HG02840 (cell line): ENCODE data around the gene GPR139.

Experiments used
- ATAC-seq: cut with Tn5 transposase; IDR thresholded peaks from one replicate; pipeline ENCODE4 v1.9.1; 2021; ENCODE audit warnings: mild to moderate bottlenecking, moderate library complexity, moderate number of reproducible peaks; ENCODE audit not compliant: unreplicated experiment, low FRiP score

The GPR139 gene

DNA sequence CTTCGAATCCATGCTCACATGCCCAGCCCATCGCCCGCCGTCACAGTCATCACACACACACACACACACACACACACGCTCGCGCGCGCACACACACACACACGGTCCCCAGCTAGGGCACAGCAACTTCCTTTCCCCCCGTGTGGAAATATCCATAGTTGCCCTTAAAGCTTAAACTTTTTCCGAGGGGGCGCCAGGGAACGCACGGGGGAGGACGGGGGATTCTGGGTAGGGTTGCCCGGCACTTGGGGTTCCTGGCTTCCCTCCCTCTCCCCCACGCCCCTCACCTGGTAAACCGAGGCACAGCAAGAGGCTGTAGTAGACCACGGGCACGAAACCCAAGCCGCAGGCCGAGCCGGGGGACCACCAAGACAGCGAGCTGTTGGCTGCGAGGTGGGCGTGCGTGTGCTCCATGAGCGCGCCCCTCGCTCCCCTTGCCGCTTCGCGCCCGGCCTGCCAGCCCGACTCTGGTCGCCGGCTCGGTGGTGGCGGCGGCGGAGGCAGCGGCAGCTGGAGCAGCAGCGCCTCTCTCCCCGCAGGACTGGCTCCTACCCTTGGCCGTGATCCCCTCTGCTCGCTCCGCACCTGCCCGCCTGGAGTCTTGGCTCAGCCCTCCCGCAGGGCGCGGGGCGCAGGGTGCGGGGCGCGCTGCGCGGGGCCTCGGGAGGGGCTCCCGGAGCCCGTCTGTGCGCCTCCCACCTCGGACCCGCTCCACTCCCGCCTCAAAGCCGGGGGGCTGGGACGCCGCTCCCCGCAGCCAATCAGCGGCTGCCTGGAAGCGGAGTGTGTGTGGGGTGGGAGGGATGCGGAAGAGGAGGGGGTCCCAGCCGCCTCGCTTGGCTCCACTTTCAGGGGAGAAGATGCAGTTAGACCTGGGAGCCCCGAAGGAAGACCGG lies at the start of gene GPR139:
GPR139 (minus strand) TSS at position 688 of the 896 bp plus-strand sequence; CDS start at position 414, 274 bp downstream.
- ATAC-seq = no peak

DNA sequence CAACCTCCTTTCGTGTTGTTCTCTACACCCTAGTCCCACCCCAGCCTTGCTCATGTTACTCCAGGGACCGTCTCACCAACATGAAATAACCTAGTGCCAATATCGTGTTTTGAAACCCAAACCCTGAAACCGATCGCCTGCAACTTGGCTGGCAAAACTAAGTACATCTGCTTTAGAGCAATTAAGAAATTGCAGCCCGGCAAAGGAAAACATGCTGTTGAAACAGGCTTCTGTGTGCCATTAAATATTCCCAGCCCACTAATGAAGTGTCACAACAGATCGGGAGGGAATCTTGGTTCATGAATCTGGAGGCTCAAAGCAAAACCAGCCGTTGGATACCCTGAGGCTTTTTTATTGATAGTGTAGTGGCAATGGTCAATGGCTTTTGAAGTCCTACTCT lies 48.3 kb upstream of the GPR139 start:
- no peak for ATAC-seq

DNA sequence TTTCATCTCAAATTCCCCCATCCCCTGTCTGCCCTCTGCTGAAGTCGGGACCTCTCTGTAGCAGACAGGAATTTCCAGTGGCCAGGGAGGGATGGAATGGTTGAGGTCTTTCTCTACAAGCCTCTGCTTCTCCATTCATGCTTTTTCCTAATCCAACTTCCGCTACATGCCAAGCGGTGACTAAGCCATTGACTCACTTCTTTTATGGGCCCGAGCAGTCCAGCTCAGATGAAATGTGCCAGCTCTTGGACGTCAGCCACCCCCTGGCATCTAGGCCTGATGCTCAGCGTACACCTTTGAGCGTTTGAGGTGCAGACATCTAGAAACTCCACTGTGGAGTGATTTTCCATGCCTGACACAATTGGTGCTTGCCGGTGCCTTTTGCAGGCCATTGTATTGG lies 40.7 kb upstream of the GPR139 start:
- no peak for ATAC-seq

DNA sequence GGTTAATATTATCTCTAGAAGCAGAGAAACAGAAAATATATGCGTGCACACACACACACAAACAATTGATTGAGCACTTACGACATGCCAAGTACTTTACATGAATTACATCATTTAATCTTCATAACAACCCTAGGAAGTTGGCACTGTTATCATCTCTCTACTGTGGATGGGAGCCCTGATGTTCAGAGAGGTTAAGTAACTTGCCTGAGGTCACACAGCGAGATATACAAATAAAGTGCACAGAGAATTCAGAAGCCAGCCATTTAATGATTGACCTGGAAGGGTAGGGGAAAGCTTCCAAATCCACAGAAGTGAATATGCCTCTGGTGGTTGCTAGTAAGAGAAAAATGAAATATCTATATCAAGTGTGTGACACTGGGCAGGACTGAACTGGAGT lies 37.5 kb upstream of the GPR139 start:
- no peak for ATAC-seq

GRCh38 chr16:20107083-20107482 lies 33.4 kb upstream of the GPR139 start:
- no peak for ATAC-seq

DNA sequence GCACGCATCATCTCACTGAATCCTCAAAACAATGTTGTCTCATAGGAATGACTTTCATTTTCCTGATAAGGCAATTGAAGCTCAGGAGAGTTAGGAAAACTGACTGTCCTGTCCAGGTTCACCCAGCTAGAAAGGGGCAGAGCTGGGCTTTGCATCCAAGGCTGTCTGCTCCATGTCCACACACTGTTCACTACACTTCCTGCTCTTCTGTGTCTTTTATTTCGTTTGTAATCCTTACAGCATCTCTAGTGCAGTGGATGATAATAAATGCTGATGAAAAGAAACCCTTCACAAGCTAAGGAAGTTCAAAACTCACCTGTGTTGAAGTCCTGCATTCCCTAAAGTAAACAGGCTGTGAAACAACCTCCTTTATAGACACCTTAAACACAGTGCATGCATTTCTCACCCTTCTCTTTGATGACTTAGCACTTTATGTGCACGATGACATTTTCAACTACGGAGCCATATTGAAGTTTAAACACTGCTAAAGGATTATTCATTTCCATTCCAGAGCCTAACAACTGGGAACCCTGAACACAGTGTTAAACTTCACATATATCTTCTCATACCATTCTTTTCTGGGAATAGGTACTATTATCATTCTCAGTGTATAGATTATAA lies 31.0 kb upstream of the GPR139 start:
- no peak for ATAC-seq

DNA sequence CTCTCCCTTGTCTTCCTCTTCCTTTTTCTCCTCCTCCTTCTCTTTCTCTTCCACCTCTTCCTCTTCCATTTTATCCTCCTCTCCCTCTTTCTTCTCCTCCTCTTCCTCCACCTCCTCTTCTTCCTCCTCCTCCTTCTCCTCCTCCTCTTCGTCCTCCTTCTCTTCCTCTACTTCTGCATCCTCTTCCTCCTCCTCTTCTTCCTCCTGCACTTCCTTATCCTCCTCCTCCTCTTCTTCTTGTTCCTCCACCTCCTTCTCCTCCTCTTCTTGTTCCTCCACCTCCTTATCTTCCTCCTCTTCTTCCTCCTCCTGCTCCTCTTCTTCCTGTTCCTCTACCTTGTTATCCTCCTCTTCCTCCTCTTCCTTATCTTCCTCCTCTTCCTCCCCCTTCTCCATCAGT lies 28.8 kb upstream of the GPR139 start:
- ATAC-seq = no peak

- ATAC-seq = no peak
These were observed 28.3 kb upstream of the GPR139 start for GRCh38 chr16:20102021-20102420.

- ATAC-seq = no peak
These were observed 25.7 kb upstream of the GPR139 start for GRCh38 chr16:20099375-20099774.

GRCh38 chr16:20094157-20094556 lies 20.5 kb upstream of the GPR139 start:
- no peak for ATAC-seq

DNA sequence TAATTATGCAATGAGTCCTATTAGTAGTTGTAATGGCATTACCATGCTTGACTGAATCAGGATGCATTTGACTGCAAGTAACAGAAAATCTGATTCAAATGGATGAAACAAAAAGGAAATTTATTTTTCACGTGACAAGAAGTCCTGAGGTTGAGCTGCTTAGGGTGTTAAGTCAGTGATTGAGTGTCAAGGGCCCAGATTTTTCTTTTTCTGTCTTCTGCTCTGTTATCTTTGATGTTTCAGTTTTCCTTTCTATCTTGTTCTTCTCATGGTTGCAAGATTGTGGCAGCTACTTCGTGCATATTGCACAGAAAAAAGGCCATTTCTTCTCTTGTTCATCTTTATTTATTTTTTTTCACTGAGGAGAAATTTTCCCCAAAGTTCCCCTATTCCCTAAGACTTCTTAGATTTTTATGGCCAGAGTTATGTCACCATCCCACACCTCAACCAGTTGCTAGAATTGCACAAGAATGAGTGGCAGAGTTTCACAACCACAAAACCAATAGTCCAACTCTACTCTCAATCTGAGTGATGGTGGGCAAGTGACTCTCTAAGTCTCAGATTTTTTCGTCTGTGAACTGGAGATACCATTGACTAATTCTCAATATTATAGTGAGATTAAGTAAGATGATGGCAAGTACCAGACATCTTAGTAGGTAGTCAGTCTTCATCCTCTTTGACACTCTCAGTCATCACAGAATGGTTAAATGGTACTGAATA lies 15.7 kb upstream of the GPR139 start:
- ATAC-seq = no peak

GRCh38 chr16:20084624-20085226 lies 11.0 kb upstream of the GPR139 start:
- no peak for ATAC-seq

- no peak for ATAC-seq
These were observed 5.4 kb upstream of the GPR139 start for GRCh38 chr16:20079106-20079505.

- no peak for ATAC-seq
These were observed 1.6 kb upstream of the GPR139 start for GRCh38 chr16:20075243-20075642.

GRCh38 chr16:20074099-20074991 lies 655 bp upstream of the GPR139 start:
- no peak for ATAC-seq

DNA sequence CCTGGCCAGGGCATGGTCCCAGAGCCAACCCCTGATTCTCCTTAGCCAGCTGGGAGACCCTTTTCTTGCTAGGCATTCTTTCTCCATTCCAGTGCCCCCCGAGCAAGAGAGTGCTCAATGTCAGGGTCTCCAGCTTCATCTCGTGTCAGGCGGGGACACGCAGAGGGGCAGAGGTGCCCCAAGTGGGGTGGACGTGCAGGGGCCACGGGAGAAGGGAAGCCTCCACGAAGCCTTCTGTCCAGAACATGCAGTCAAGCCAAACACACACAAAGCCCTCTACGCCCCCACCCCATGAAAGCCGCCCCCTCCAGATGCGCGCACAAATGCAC lies 852 bp downstream of the GPR139 start:
- no peak for ATAC-seq

- no peak for ATAC-seq
These were observed 1.4 kb downstream of the GPR139 start for GRCh38 chr16:20072146-20072873.

- no peak for ATAC-seq
These were observed 8.8 kb downstream of the GPR139 start for GRCh38 chr16:20064931-20065330.

DNA sequence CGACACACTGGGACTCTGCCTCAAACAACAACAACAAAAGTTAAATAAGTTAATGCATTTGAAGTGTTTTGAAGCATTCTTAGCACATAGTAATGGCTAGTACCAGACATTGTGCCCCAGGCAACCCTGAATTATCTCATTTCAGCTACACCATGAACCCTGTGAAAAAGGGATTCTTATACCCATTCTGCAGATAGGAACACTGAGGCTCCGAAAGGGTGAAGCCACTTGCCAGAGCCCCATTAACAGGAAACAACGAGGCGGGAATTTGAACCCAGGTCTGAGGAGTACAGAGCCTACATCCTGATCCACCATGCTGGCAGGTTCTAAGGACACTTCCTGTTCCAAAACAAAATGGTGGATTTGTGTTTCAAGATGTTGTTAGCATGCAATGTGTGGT lies 9.2 kb downstream of the GPR139 start:
- no peak for ATAC-seq
